Heart right ventricle (tissue), 16 donors: ENCODE data around the gene CAMKMT. TPM values are rescaled to one million over a fixed set of nuclear protein-coding genes. Genes with fewer than 3 reads are reported as not detected.

ENCODE experiments used
- ATAC-seq, 8 donors: fragments of 200-7000 bp; cut with Tn5 transposase; one replicate each; pipeline ENCODE4 v1.9.1; 2020; ENCODE audit warnings: mild to moderate bottlenecking in 8 of 8, moderate library complexity in 8 of 8, moderate number of reproducible peaks in 1 of 8
- DNase-seq, 2 donors: peaks; one replicate each; pipeline ENCODE4 v3.0.0-alpha.2; 2020
- H3K27ac ChIP-seq, 10 donors: fragments of 200-600 bp; sonication (generic) in 2 of 10; one replicate each; pipeline versions ENCODE4 v1.5.0 to v1.8.0; 2020 to 2022; ENCODE audit warnings: mild to moderate bottlenecking in 3 of 10
- H3K27me3 ChIP-seq, 7 donors: fragments of 200-600 bp; one replicate each; pipeline ENCODE4 v1.8.0; 2021 to 2022; ENCODE audit warnings: mild to moderate bottlenecking in 2 of 7
- H3K36me3 ChIP-seq, 9 donors: fragments of 200-600 bp; sonication (generic) in 1 of 9; one replicate each; pipeline versions ENCODE4 v1.5.0 to v1.8.0; 2020 to 2022; ENCODE audit warnings: mild to moderate bottlenecking in 2 of 9
- H3K4me1 ChIP-seq, 9 donors: fragments of 200-600 bp; sonication (generic) in 1 of 9; one replicate each; pipeline versions ENCODE4 v1.5.0 to v1.8.0; 2020 to 2022; ENCODE audit warnings: mild to moderate bottlenecking in 4 of 9
- H3K4me3 ChIP-seq, 10 donors: fragments of 200-600 bp; sonication (generic) in 2 of 10; one replicate each; pipeline versions ENCODE4 v1.5.0 to v1.8.0; 2020 to 2022; ENCODE audit warnings: mild to moderate bottlenecking in 7 of 10, moderate library complexity in 2 of 10
- H3K9me3 ChIP-seq, 11 donors: fragments of 200-600 bp in 10 of 11; sonication (generic) in 2 of 11; one replicate each; pipeline versions ENCODE4 v1.5.0 to v1.8.0; 2013 to 2022; ENCODE audit warnings: mild to moderate bottlenecking in 2 of 11, control low read depth in 1 of 11, moderate library complexity in 1 of 11
- CTCF ChIP-seq, 9 donors: fragments of 200-600 bp; sonication (generic) in 2 of 9; IDR thresholded peaks; one replicate each; pipeline versions ENCODE4 v1.5.0 to v1.8.0; 2021 to 2022; ENCODE audit warnings: antibody characterized with exemption in 9 of 9, mild to moderate bottlenecking in 5 of 9, moderate library complexity in 1 of 9
- WGBS, 2 donors: extraction: QIAGEN DNeasy Blood & Tissue Kit; methylation state at CpG; one replicate each; pipeline ENCODE4 v1.1.7; 2013; ENCODE audit warnings: inconsistent platforms in 1 of 2; 5-methylcytosine and 5-hydroxymethylcytosine counted together
- intact Hi-C, 10 donors: fragments of 100-400 bp; cut with DNase I; formaldehyde crosslinking; loops; one replicate each; pipeline versions ENCODE4 v1.11.1 to v1.14.2; 2022
- polyA plus RNA-seq, 2 donors: library from polyadenylated mRNA; stranded (reverse); fragments of 200-250 nt; gene quantifications; one replicate each; pipeline ENCODE4 v1.2.3, GENCODE V29; 2013
- total RNA-seq, 10 donors: library from RNA; stranded (reverse); fragmentation: NEBNext Ultra II Directional in 3 of 10; extraction: Animal tissue kit (Norgen Biotek cat#: 25700) in 3 of 10; gene quantifications; one replicate each; pipeline versions ENCODE4 v1.2.1 to v1.2.4, GENCODE V29; 2021 to 2023
- donor health status: Arrhythmogenic right ventricular cardiomyopathy.
- donor health status: ischemic (EF 13 %, LVEDD 7.1; RV severe dilation, severe dysfunction).
- donor health status: healthy with polysubstance abuse.
- donor health status: DM: no; HTN: yes; CAD: no.
- donor health status: DM: no; HTN: no; CAD: no.
- donor health status: ischemic (EF 25% LVEDD 6.9; RV normal size, moderate dysfunction).
- donor health status: ischemic (EF 25% LVEDD 5.7; RV mildly dilated, moderate dysfunction).
- donor health status: healthy.
- donor health status: DM: yes; HTN: yes; CAD: no.
- donor health status: Ischemic cardiomyopathy.
- donor health status: ischemic (EF 35%, LVEDD 5.7; RV mildly dilated, moderate dysfunction).
- donor health status: nonischemic (EF 11% LVEDD 7.7; RV severe dilation, severe dysfunction).
- donor health status: DM: yes; HTN: yes; CAD: no.
- donor health status: PGD.
- donor health status: ischemic (EF 29% LVEDD 5.4; RV normal size, mild dysfunction).
- donor health status: nonischemic (EF 23%, LVEDD 6.1; RV moderate dilation, normal function).

The CAMKMT gene
- total and polyA plus RNA-seq, 12 donors = 4.1 to 6.4 (median 4.8) TPM

GRCh38 chr2:44798139-44798659 lies 436.5 kb downstream of the CAMKMT start:
- TF ChIP-seq CTCF (IDR thresholded peaks at IDR 0.05) = no peak
- DNase-seq (no peak), ATAC-seq (no peak)
- H3K27me3 ChIP-seq = peaks cover 16 to 82% (median 79%) of the 10 kb centered on the region in 7 donors
- H3K4me3 ChIP-seq = no peak overlapping the region
- no peaks in the 10 kb centered on the region for H3K36me3 ChIP-seq
- intact Hi-C loops = no loop called here
- no peaks in the 10 kb centered on the region for H3K9me3 ChIP-seq
- H3K4me1 ChIP-seq = peaks cover 0 to 22% (median 18%) of the 10 kb centered on the region in 9 donors
- H3K27ac ChIP-seq = no peak overlapping the region
- 74 to 78% methylated on average over 6 of the region's 6 CpGs for WGBS, 2 donors

GRCh38 chr2:44799105-44799504 lies 437.4 kb downstream of the CAMKMT start:
- H3K4me1 ChIP-seq = peaks cover 0 to 22% (median 18%) of the 10 kb centered on the region in 9 donors
- ATAC-seq (no peak), DNase-seq (no peak)
- intact Hi-C loops = no loop called here
- no peaks in the 10 kb centered on the region for H3K36me3 ChIP-seq
- no peak overlapping the region for H3K4me3 ChIP-seq
- H3K27ac ChIP-seq = no peak overlapping the region
- H3K9me3 ChIP-seq = no peaks in the 10 kb centered on the region
- TF ChIP-seq CTCF (IDR thresholded peaks at IDR 0.05) = no peak
- peaks cover 16 to 92% (median 87%) of the 10 kb centered on the region in 7 donors for H3K27me3 ChIP-seq
- 85 to 91% methylated on average over 3 of the region's 3 CpGs for WGBS, 2 donors

- no peak for TF ChIP-seq CTCF (IDR thresholded peaks at IDR 0.05)
- DNase-seq (no peak), ATAC-seq (no peak)
- intact Hi-C loops = no loop called here
- no peaks in the 10 kb centered on the region for H3K36me3 ChIP-seq
- no peak overlapping the region for H3K4me3 ChIP-seq
- 80 to 87% methylated on average over 2 of the region's 2 CpGs for WGBS, 2 donors
- no peaks in the 10 kb centered on the region for H3K9me3 ChIP-seq
- peaks cover 16 to 98% (median 94%) of the 10 kb centered on the region in 7 donors for H3K27me3 ChIP-seq
- peaks cover 0 to 22% (median 18%) of the 10 kb centered on the region in 9 donors for H3K4me1 ChIP-seq
- no peak overlapping the region for H3K27ac ChIP-seq
Measured at GRCh38 chr2:44799754-44800153, 438.0 kb downstream of the CAMKMT start.

- TF ChIP-seq CTCF (IDR thresholded peaks at IDR 0.05) = no peak
- H3K27me3 ChIP-seq = peaks cover 16 to 100% (median 99%) of the 10 kb centered on the region in 7 donors
- ATAC-seq = no peak
- H3K4me1 ChIP-seq = peaks cover 0 to 22% (median 18%) of the 10 kb centered on the region in 9 donors
- peak overlapping the region in 3 of 10 donors; percentile 3 to 34 (median 23) for H3K4me3 ChIP-seq
- H3K36me3 ChIP-seq = no peaks in the 10 kb centered on the region
- intact Hi-C loops = no loop called here
- 12 to 20% methylated on average over 23 of the region's 23 CpGs for WGBS, 2 donors
- H3K9me3 ChIP-seq = no peaks in the 10 kb centered on the region
- H3K27ac ChIP-seq = no peak overlapping the region
- DNase-seq = no peak
Measured at GRCh38 chr2:44801289-44801840, 439.6 kb downstream of the CAMKMT start.
